Suprapubic skin (tissue), 4 donors: Measurements from ENCODE around the gene ASTN2.

Experiments
- POLR2A ChIP-seq, 2 donors: fragments of 450-650 bp; IDR thresholded peaks; one replicate each; pipeline ENCODE4 v1.6.1; 2017; ENCODE audit warnings: antibody characterized with exemption in 2 of 2, mild to moderate bottlenecking in 2 of 2, moderate library complexity in 2 of 2
- POLR2AphosphoS5 ChIP-seq, 3 donors: sonication (generic); formaldehyde crosslinking; IDR thresholded peaks; one replicate each; pipeline ENCODE4 v1.6.1; 2017; ENCODE audit warnings: antibody characterized with exemption in 3 of 3
- TF ChIP-seq, protein P1 (sequence below), 2 donors: fragments of 200-600 bp in 1 of 2; fragments of 450-650 bp in 1 of 2; sonication (generic) in 1 of 2; IDR thresholded peaks; one replicate each; pipeline ENCODE4 v1.5.1; 2016 to 2019; ENCODE audit warnings: antibody characterized with exemption in 2 of 2, mild to moderate bottlenecking in 1 of 2, moderate library complexity in 1 of 2

DNA sequence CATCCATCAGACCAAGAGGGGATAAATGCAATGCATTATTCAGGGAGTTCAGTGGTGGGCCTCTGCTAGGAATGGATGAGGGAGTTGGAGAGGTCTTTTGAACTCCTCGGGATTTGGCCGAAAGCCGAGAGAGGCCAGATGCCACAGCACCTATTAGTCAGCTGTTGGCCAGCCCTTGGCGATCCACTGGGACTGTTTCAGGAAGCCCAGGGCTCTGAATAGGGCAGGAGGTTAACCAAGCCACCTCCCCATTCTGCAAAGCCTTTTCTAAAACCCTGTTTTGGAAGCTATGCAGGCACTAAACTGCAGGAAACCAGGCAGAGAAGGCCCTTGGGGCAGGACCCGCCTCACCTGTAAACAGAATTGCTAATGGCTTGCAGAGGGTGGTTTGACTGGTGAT lies 37.8 kb downstream of the ASTN2 start:
- TF ChIP-seq POLR2AphosphoS5 (IDR thresholded peaks at IDR 0.05), result no peak
- TF ChIP-seq, protein P1, sequence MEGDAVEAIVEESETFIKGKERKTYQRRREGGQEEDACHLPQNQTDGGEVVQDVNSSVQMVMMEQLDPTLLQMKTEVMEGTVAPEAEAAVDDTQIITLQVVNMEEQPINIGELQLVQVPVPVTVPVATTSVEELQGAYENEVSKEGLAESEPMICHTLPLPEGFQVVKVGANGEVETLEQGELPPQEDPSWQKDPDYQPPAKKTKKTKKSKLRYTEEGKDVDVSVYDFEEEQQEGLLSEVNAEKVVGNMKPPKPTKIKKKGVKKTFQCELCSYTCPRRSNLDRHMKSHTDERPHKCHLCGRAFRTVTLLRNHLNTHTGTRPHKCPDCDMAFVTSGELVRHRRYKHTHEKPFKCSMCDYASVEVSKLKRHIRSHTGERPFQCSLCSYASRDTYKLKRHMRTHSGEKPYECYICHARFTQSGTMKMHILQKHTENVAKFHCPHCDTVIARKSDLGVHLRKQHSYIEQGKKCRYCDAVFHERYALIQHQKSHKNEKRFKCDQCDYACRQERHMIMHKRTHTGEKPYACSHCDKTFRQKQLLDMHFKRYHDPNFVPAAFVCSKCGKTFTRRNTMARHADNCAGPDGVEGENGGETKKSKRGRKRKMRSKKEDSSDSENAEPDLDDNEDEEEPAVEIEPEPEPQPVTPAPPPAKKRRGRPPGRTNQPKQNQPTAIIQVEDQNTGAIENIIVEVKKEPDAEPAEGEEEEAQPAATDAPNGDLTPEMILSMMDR (IDR thresholded peaks at IDR 0.05), result no peak
- TF ChIP-seq POLR2A (IDR thresholded peaks at IDR 0.05), result no peak
